Breast epithelium (tissue), 4 donors: ENCODE data around the gene SORBS1. TPM values are rescaled to one million over a fixed set of nuclear protein-coding genes. Genes with fewer than 3 reads are reported as not detected.
A peak's percentile ranks its signal among the peaks of the same experiment; 100 is the strongest.

Source experiments
- DNase-seq, 2 donors: peaks; one replicate each; pipeline ENCODE4 v3.0.0-alpha.2; 2019; ENCODE audit warnings: low spot score in 2 of 2
- H3K27ac ChIP-seq, 2 donors: fragments of 200-600 bp; sonication (generic) in 1 of 2; one replicate each; pipeline ENCODE4 v1.5.1; 2016 to 2019; ENCODE audit warnings: mild to moderate bottlenecking in 1 of 2
- H3K27me3 ChIP-seq, 2 donors: fragments of 200-600 bp; sonication (generic) in 1 of 2; one replicate each; pipeline versions ENCODE4 v1.5.1 to v1.6.0; 2017 to 2019; ENCODE audit warnings: control low read depth in 1 of 2, mild to moderate bottlenecking in 1 of 2
- H3K36me3 ChIP-seq: fragments of 200-600 bp; one replicate; pipeline ENCODE4 v1.5.1; 2019
- H3K4me1 ChIP-seq, 2 donors: fragments of 200-600 bp; sonication (generic); one replicate each; pipeline ENCODE4 v1.5.1; 2016 to 2019; ENCODE audit warnings: control low read depth in 1 of 2
- H3K4me3 ChIP-seq, 3 donors: fragments of 200-600 bp; sonication (generic); 1 replicate in 2 of 3; 2 replicates in 1 of 3; pipeline ENCODE4 v1.5.1; 2016 to 2019; ENCODE audit warnings: mild to moderate bottlenecking in 3 of 3, moderate library complexity in 2 of 3
- H3K9me3 ChIP-seq, 2 donors: fragments of 200-600 bp; sonication (generic) in 1 of 2; one replicate each; pipeline ENCODE4 v1.5.1; 2016 to 2019; ENCODE audit warnings: control low read depth in 1 of 2
- POLR2A ChIP-seq: fragments of 450-650 bp; IDR thresholded peaks from one replicate; pipeline ENCODE4 v1.6.1; 2016; ENCODE audit warnings: antibody characterized with exemption, mild to moderate bottlenecking, moderate library complexity
- POLR2AphosphoS5 ChIP-seq, 3 donors: sonication (generic); formaldehyde crosslinking; IDR thresholded peaks; one replicate each; pipeline ENCODE4 v1.6.1; 2017; ENCODE audit warnings: antibody characterized with exemption in 3 of 3
- intact Hi-C: fragments of 100-400 bp; cut with DNase I; formaldehyde crosslinking; loops from one replicate; pipeline ENCODE4 v1.15.1; 2023; ENCODE audit warnings: low total_unique reads
- total RNA-seq, 3 donors: library from RNA; depleted of rRNA; stranded (reverse); fragments of >200 nt; gene quantifications; one replicate each; pipeline ENCODE4 v1.1.0, GENCODE V29; 2016
- TF ChIP-seq, protein P1 (sequence below), 3 donors: fragments of 450-650 bp; IDR thresholded peaks; one replicate each; pipeline ENCODE4 v1.5.1; 2016 to 2017; ENCODE audit warnings: antibody characterized with exemption in 3 of 3, mild to moderate bottlenecking in 3 of 3, moderate library complexity in 3 of 3

Gene SORBS1
- total RNA-seq, 3 donors from 2014 or later: 156 to 455 (median 200) TPM

DNA sequence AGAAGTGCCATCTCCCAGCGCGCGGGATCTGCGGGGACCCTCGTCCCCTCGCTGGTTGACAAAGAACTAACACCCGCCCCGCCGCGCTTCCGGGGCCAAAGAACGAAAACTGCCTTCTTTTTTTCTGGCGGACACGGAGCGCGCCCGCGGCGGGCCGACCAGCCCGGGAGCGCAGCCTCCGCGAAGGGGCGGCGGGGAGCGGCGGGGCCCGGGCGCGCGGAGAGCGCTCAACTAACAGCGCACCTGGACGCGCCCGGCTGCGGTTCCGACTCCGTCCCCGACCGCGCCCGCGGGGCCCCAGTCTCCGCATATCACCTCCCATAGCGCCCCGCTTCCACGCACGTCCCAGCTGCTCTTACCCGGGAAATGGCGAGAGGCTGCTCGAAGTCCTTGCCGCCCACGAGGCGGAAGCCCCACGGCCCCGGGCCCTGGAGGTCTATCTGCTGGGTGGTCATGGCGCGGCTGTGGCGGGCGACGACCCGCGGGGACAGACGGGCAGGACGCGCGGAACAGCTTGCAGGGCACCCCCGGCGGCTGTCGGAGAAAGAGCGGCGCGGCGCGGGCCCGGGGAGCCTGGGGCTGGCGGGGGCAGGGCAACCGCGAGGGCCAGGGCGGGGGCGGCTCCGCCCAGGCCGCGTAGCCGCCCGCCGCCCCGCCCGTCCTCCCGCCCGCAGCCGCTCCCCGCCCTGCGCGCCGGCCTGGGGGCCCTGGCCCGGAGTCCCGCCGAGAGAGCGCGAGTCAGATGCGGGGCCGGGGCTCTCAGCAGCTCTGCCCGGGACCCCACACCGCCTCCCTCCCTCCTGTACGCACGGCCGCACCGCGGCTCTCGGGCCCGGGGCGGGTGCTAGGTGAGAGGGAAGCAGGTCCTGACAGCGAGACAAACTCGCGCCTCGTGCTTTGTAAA lies 270.5 kb downstream of the SORBS1 start, which contains the start of gene PDLIM1:
PDLIM1 (minus strand) TSS at position 543 of the 904 bp plus-strand sequence; CDS start at position 455, 88 bp downstream.
- Histone ChIP-seq H3K4me1 (peaks cover 0 to 8% of the 10 kb centered on the region in 2 donors), H3K27me3 (no peaks in the 10 kb centered on the region), H3K9me3 (no peaks in the 10 kb centered on the region), H3K27ac (peak within 1 kb of the TSS; percentile 92 to 96), H3K36me3 (no peaks in the 10 kb centered on the region), H3K4me3 (peak within 1 kb of the TSS; percentile 69 to 98 (median 96))
- DNase-seq: peak; percentile 59 to 79
- intact Hi-C loops: loop anchor here (5.0 kb wide), 1 partner anchor 1158 kb away; no protein-coding TSS in a partner anchor
- TF ChIP-seq POLR2A (peak; percentile 56), POLR2AphosphoS5 (IDR thresholded peaks at IDR 0.05) (peak; percentile 64 to 87 (median 78))
- TF ChIP-seq, protein P1, sequence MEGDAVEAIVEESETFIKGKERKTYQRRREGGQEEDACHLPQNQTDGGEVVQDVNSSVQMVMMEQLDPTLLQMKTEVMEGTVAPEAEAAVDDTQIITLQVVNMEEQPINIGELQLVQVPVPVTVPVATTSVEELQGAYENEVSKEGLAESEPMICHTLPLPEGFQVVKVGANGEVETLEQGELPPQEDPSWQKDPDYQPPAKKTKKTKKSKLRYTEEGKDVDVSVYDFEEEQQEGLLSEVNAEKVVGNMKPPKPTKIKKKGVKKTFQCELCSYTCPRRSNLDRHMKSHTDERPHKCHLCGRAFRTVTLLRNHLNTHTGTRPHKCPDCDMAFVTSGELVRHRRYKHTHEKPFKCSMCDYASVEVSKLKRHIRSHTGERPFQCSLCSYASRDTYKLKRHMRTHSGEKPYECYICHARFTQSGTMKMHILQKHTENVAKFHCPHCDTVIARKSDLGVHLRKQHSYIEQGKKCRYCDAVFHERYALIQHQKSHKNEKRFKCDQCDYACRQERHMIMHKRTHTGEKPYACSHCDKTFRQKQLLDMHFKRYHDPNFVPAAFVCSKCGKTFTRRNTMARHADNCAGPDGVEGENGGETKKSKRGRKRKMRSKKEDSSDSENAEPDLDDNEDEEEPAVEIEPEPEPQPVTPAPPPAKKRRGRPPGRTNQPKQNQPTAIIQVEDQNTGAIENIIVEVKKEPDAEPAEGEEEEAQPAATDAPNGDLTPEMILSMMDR (IDR thresholded peaks at IDR 0.05): peak in 2 of 3 donors; percentile 22 to 61

DNA sequence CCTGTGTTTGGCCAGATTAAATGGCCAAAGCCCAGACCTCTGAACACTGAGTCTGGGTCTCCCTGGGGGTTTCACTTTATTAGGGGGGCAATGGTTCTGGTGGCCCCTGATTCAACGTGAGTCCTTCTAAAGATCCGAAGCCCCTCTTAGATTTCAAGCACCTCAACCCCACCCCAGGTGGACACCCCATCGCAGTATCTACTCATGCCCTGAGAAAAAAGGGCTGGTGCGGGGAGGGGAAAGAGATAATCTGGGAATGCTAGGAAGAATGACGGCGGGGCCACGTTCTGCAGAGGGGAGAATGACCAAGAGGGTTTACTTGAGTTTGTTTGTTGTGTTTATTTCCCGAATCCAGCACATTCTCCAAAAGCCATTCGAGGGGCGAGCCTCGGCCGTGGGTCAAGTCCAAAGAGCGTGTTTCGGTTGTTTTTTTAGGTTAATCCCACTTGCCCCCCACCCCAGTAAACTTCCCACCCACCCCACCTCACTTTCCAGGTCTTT lies 271.2 kb downstream of the SORBS1 start:
- Histone ChIP-seq H3K4me1 (peaks cover 0 to 8% of the 10 kb centered on the region in 2 donors), H3K9me3 (no peaks in the 10 kb centered on the region), H3K4me3 (peak overlapping the region; percentile 69 to 98 (median 96)), H3K27me3 (no peaks in the 10 kb centered on the region), H3K36me3 (no peaks in the 10 kb centered on the region), H3K27ac (peak overlapping the region; percentile 92 to 96)
- intact Hi-C loops: loop anchor here (5.0 kb wide), 1 partner anchor 1158 kb away; no protein-coding TSS in a partner anchor
- DNase-seq: no peak
- no peak for TF ChIP-seq POLR2AphosphoS5 (IDR thresholded peaks at IDR 0.05)
- TF ChIP-seq, protein P1 (IDR thresholded peaks at IDR 0.05): peak in 1 of 3 donors; percentile 2

DNA sequence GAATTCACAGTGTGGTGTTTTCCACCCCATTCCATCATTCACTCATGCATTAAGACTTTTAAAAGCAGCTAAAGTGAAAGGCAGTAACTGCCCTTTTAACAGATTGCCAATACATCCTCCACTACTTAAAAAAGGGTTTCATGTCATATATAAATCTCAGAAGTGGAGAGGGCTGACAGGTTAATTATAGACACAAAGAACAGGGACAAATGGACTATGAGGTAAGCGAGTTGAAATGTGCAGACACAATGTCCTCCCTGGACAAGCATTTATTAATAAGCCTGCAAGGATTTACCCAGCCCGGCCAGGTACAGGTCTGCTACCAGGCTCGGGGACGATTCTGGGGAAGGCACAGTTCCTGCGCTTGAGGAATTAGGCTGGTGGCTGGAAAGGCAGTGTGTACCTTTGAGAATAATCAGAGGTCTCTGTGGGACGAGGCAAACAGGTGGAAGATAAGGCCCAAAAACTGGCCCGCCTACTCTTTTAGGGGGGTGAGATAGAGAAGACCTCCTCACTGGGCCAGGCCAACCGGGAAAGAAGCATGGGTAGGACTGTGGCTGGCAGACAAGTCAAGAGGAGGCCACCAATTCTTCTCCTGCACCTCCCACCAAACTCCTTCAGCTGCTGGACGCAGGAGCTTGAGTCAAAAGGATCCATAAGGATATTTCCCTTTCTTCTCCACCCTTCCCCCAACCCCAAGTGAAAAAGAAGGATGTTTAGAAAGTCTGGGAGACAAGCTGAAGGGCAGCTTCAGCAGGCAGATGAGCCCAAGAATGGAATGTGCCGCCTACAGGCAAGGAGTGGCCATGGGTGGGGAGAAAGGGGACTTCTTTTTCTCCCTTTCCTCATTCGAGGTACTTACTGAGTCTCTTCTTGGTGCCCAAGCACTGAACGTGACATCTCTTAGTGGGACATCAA lies 271.9 kb downstream of the SORBS1 start:
- no peaks in the 10 kb centered on the region for H3K27me3 ChIP-seq
- intact Hi-C loops: no loop called here
- no peaks in the 10 kb centered on the region for H3K9me3 ChIP-seq
- TF ChIP-seq, protein P1 (IDR thresholded peaks at IDR 0.05): peak in 2 of 3 donors; percentile 22 to 28
- TF ChIP-seq POLR2AphosphoS5 (IDR thresholded peaks at IDR 0.05) (peak in 1 of 3 donors; percentile 32), POLR2A (no peak)
- no peaks in the 10 kb centered on the region for H3K36me3 ChIP-seq
- H3K27ac ChIP-seq: peak overlapping the region; percentile 92 to 96
- peaks cover 0 to 8% of the 10 kb centered on the region in 2 donors for H3K4me1 ChIP-seq
- DNase-seq: no peak
- peak overlapping the region; percentile 69 to 98 (median 96) for H3K4me3 ChIP-seq

DNA sequence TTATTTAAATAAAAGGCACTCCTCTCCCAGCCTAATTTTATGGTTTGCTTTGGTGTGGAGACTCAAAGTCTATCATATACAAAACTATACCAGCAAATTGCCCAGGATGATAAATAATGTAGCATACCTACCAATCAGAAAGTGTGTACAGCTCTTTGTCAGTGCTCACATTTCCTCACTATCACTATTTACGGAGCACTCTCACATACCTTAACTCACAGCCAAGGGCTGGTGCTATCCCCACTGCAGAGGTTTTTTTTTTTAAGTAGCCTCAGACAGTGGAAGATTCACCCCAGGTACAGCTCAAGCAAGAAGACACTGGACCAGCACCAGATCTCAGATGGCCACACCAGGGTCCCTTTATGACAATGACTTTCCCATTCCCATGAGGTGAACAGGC lies 272.9 kb downstream of the SORBS1 start:
- intact Hi-C loops: no loop called here
- DNase-seq: no peak
- Histone ChIP-seq H3K27ac (peak overlapping the region; percentile 6 to 92), H3K36me3 (no peaks in the 10 kb centered on the region), H3K4me3 (peak overlapping the region in 2 of 3 donors; percentile 69 to 98), H3K4me1 (peaks cover 0 to 8% of the 10 kb centered on the region in 2 donors), H3K27me3 (no peaks in the 10 kb centered on the region), H3K9me3 (no peaks in the 10 kb centered on the region)
- TF ChIP-seq POLR2AphosphoS5 (IDR thresholded peaks at IDR 0.05): no peak
- TF ChIP-seq POLR2A: no peak
- TF ChIP-seq, protein P1 (IDR thresholded peaks at IDR 0.05): no peak
